GM06990 (cell line): ENCODE data around the gene ECSCR.

Experiments used
- DNase-seq: peaks from one replicate; pipeline ENCODE4 v3.0.0-alpha.2; 2011; ENCODE audit not compliant: insufficient read length; ENCODE audit errors: extremely low read depth
- H3K27me3 ChIP-seq: replicated peaks from 2 replicates; pipeline ENCODE4 v1.6.0; 2011; ENCODE audit warnings: low read length; ENCODE audit not compliant: control insufficient read depth, insufficient read depth
- H3K36me3 ChIP-seq: 2 replicates; pipeline ENCODE4 v1.5.1; 2011; ENCODE audit warnings: low read length; ENCODE audit not compliant: control insufficient read depth, insufficient read depth
- H3K4me3 ChIP-seq: replicated peaks from 2 replicates; pipeline ENCODE4 v1.5.1; 2011; ENCODE audit warnings: low read depth, mild to moderate bottlenecking, control low read depth, low read length
- TF ChIP-seq, protein P1 (sequence below): IDR thresholded peaks from 2 replicates; pipeline ENCODE4 v1.5.1; 2011; ENCODE audit warnings: low read length, control low read depth, mild to moderate bottlenecking, inconsistent platforms; ENCODE audit not compliant: insufficient read depth, poor library complexity, severe bottlenecking

Gene ECSCR

GRCh38 chr5:139439013-139439903 lies 23.3 kb downstream of the ECSCR start, which contains the start of gene DNAJC18:
Gene DNAJC18, minus strand, starts transcription at chr5:139439525. Its CDS starts 80 bp downstream, at chr5:139439445.
- peak within 1 kb of the TSS; percentile 80 for H3K4me3 ChIP-seq
- DNase-seq, result peak; percentile 90
- TF ChIP-seq, protein P1, sequence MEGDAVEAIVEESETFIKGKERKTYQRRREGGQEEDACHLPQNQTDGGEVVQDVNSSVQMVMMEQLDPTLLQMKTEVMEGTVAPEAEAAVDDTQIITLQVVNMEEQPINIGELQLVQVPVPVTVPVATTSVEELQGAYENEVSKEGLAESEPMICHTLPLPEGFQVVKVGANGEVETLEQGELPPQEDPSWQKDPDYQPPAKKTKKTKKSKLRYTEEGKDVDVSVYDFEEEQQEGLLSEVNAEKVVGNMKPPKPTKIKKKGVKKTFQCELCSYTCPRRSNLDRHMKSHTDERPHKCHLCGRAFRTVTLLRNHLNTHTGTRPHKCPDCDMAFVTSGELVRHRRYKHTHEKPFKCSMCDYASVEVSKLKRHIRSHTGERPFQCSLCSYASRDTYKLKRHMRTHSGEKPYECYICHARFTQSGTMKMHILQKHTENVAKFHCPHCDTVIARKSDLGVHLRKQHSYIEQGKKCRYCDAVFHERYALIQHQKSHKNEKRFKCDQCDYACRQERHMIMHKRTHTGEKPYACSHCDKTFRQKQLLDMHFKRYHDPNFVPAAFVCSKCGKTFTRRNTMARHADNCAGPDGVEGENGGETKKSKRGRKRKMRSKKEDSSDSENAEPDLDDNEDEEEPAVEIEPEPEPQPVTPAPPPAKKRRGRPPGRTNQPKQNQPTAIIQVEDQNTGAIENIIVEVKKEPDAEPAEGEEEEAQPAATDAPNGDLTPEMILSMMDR, result no peak

GRCh38 chr5:139438707-139439012 lies 23.9 kb downstream of the ECSCR start:
- DNase-seq, result no peak
- H3K36me3 ChIP-seq, result no peaks in the 10 kb centered on the region
- TF ChIP-seq, protein P1, result no peak
- H3K4me3 ChIP-seq, result peak overlapping the region; percentile 80
- no peaks in the 10 kb centered on the region for H3K27me3 ChIP-seq

More at GRCh38 chr5:139439013-139439903, 23.3 kb downstream of the ECSCR start, which contains the start of gene DNAJC18:
- Histone ChIP-seq H3K27me3 (no peaks in the 10 kb centered on the region), H3K36me3 (no peaks in the 10 kb centered on the region)

GRCh38 chr5:139435676-139436075 lies 26.9 kb downstream of the ECSCR start:
- H3K36me3 ChIP-seq, result no peaks in the 10 kb centered on the region; the same call in 1 of the 2 replicates
- no peaks in the 10 kb centered on the region for H3K27me3 ChIP-seq
- DNase-seq, result no peak
- H3K4me3 ChIP-seq, result no peak overlapping the region
- TF ChIP-seq, protein P1, result no peak

- TF ChIP-seq, protein P1, result no peak
- Histone ChIP-seq H3K4me3 (no peak overlapping the region), H3K27me3 (no peaks in the 10 kb centered on the region), H3K36me3 (peaks cover 3% of the 10 kb centered on the region)
- no peak for DNase-seq
Observed at GRCh38 chr5:139431706-139432105, 30.8 kb downstream of the ECSCR start.

GRCh38 chr5:139430015-139430414 lies 32.5 kb downstream of the ECSCR start:
- H3K36me3 ChIP-seq, result peaks cover 3% of the 10 kb centered on the region
- H3K4me3 ChIP-seq, result no peak overlapping the region
- no peaks in the 10 kb centered on the region for H3K27me3 ChIP-seq
- TF ChIP-seq, protein P1, result no peak
- DNase-seq, result no peak
